GM12891 (cell line): Measurements from ENCODE around the gene UBP1.
"Not testable (repeated sequence)": the region's sequence is repeated elsewhere in the genome, so short reads cannot be mapped to it uniquely, and the experiment has no call there.

Experiments
- DNase-seq: peaks from one replicate; pipeline ENCODE4 v3.0.0; 2011; ENCODE audit warnings: low spot score; ENCODE audit not compliant: insufficient read length
- FAIRE-seq: peaks from 2 replicates; lab custom pipeline; 2011; peaks lifted over from hg19 to GRCh38; lab: Jason Lieb, UNC
- PAX5 ChIP-seq: IDR thresholded peaks from 2 replicates; pipeline ENCODE4 v1.6.1; 2011; ENCODE audit warnings: low read length, moderate library complexity, mild to moderate bottlenecking; ENCODE audit not compliant: insufficient read depth, severe bottlenecking
- POLR2A ChIP-seq: IDR thresholded peaks from 2 replicates; pipeline ENCODE4 v1.6.1; 2011; ENCODE audit warnings: low read depth, low read length, control low read depth
- POLR2AphosphoS5 ChIP-seq: IDR thresholded peaks from 2 replicates; pipeline ENCODE4 v1.6.1; 2011; ENCODE audit warnings: low read depth, low read length, control low read depth
- POU2F2 ChIP-seq: IDR thresholded peaks from 2 replicates; pipeline ENCODE4 v1.6.1; 2011; ENCODE audit warnings: low read depth, mild to moderate bottlenecking, control low read depth, low read length, moderate library complexity
- SPI1 ChIP-seq: IDR thresholded peaks from 2 replicates; pipeline ENCODE4 v1.6.1; 2011; ENCODE audit warnings: low read depth, low read length, control low read depth
- TAF1 ChIP-seq: IDR thresholded peaks from 2 replicates; pipeline ENCODE4 v1.6.1; 2011; ENCODE audit warnings: low read depth, low read length, control low read depth

The UBP1 gene

GRCh38 chr3:33417066-33417673 is 23.0 kb downstream of the UBP1 start:
- no peak for FAIRE-seq
- no peak for DNase-seq
- TF ChIP-seq POLR2A (no peak), POLR2AphosphoS5 (no peak), PAX5 (no peak), TAF1 (no peak), POU2F2 (no peak), SPI1 (no peak)

DNA sequence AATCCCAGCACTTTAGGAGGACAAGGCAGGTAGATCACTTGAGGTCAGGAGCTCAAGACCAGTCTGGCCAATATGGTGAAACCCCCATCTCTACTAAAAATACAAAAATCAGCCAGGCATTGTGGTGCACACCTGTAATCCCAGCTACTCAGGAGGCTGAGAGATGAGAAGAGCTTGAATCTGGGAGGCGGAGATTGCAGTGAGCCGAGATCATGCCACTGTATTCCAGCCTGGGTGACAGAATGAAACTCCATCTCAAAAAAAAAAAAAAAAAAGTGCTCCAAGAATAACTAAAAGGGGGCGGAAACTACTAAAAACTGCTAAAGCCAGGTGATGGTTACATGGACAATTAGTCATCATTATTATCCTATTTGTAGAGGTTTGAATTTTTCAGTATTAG is 29.4 kb downstream of the UBP1 start:
- FAIRE-seq, result not testable (repeated sequence)

GRCh38 chr3:33403756-33404155 is 36.4 kb downstream of the UBP1 start:
- TF ChIP-seq POU2F2 (no peak), PAX5 (no peak)
- DNase-seq, result no peak
- FAIRE-seq, result no peak

More for the DNA sequence above, 29.4 kb downstream of the UBP1 start:
- not testable (repeated sequence) for DNase-seq

DNA sequence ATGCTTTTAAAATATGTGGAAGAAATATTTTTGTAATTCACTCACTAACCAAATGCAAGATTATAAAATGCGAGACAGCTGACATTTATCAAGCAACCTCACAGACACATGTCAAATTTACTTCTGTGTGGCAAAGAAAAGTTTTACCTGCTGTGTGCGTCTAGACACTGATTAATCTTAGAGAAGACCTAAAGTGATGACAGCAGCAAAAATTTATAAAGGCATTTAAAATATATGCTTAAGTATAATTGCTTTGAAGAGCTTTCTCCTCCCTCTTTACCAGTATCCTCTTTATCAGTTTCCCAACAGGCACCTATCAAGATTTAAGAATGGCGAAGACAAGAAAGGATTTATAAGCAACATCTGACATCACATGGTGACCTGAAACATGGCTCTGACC is 37.3 kb downstream of the UBP1 start:
- FAIRE-seq, result no peak
- TF ChIP-seq POU2F2, result no peak
- TF ChIP-seq TAF1, result no peak
- no peak for TF ChIP-seq PAX5
- no peak for TF ChIP-seq SPI1
- no peak for TF ChIP-seq POLR2AphosphoS5
- no peak for TF ChIP-seq POLR2A
- DNase-seq, result no peak

DNA sequence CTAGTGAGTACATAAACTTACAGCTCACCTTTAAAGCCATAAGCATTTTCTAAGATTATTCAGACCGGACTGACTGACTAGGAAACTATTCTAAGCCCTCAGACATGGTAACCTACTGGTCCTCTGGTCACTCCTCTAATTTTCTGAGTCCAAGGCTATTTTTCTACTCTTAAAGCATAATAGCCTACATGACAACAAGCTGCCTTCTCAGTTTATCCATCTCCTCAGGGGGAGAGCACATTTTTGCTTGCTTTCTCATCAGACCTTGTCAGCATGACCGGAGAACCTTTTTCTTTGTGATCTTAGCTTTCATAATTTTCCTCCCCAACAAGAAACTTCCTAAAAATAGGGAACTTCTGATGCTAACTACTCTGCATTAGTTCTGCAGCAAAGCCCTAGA is 38.4 kb downstream of the UBP1 start:
- no peak for FAIRE-seq

DNA sequence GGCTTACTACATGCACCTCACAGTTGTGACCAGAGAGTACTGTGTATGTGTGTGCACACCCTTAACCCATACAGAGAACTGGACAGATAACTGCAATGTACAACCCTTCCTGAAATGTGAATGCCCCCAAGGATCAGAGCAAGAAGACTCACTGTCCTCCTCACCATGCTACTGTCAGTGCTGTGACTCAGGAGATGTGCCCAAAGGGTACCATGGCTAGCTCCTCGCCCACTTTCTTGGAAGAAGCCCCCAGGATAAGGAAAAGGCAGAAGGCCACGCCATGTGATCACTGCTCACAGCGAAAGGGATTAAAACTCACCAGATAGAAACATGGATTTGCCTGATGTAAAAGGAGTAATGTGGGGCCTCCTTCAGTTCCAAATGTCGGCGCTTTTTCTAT is 41.8 kb downstream of the UBP1 start:
- DNase-seq, result no peak
- no peak for FAIRE-seq
- no peak for TF ChIP-seq POLR2AphosphoS5
- TF ChIP-seq SPI1, result no peak
- TF ChIP-seq TAF1, result no peak
- no peak for TF ChIP-seq POU2F2
- TF ChIP-seq POLR2A, result no peak
- no peak for TF ChIP-seq PAX5

More for the DNA sequence above, 38.4 kb downstream of the UBP1 start:
- DNase-seq, result no peak
- TF ChIP-seq PAX5, result no peak
- no peak for TF ChIP-seq POLR2A
- TF ChIP-seq SPI1, result no peak
- TF ChIP-seq TAF1, result no peak
- TF ChIP-seq POU2F2, result no peak
- no peak for TF ChIP-seq POLR2AphosphoS5

- FAIRE-seq (no peak), DNase-seq (no peak)
- TF ChIP-seq POU2F2, result no peak
- TF ChIP-seq SPI1, result no peak
- no peak for TF ChIP-seq POLR2A
- no peak for TF ChIP-seq POLR2AphosphoS5
- no peak for TF ChIP-seq TAF1
- TF ChIP-seq PAX5, result no peak
Observed at GRCh38 chr3:33395900-33396299, 44.3 kb downstream of the UBP1 start.

- no peak for FAIRE-seq
- TF ChIP-seq SPI1, result no peak
- no peak for TF ChIP-seq POU2F2
- no peak for TF ChIP-seq PAX5
- no peak for TF ChIP-seq TAF1
- no peak for TF ChIP-seq POLR2A
- no peak for TF ChIP-seq POLR2AphosphoS5
- DNase-seq, result no peak
Observed at GRCh38 chr3:33394403-33395054, 45.7 kb downstream of the UBP1 start.

DNA sequence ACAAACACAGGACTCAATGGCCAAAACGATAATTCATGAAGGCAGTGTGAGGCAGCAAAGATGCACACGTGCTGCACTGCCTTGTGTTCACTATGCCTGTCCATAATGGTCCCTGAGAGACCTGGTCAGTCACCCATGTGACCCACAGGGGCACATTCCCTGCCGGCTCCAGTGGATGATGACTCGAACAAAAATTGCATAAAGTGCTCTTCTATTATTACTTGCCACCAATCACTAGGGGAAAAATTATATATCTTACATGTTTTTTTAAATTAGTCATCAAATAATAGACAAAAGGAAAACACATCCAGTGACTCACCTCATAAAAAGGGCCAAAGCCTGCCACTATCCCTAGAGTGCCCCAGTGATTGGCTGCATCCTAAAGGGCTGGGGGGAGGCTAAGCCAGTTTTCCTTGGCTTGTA is 47.5 kb downstream of the UBP1 start:
- DNase-seq, result no peak
- FAIRE-seq, result no peak
- no peak for TF ChIP-seq POU2F2
- TF ChIP-seq POLR2AphosphoS5, result no peak
- TF ChIP-seq TAF1, result no peak
- TF ChIP-seq SPI1, result no peak
- no peak for TF ChIP-seq PAX5
- TF ChIP-seq POLR2A, result no peak

DNA sequence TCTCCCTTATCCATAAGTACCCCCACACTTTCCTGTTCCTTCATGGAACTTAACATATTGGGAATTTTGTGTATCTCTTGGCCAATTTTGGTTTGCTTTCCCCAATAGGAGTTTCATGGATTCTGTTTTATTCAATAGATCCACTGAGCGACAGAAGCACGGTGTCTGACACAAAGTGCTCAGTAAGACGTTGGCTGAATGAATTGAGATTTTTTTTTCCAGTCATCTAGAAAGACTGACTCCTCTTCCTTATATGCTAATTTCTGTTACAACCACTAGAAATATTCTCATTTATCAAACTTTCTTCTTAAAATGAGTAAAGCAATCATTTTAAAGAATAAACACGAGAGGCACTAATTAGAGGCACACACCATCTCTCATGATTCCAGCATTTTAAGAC is 48.1 kb downstream of the UBP1 start:
- TF ChIP-seq TAF1, result no peak
- no peak for TF ChIP-seq POLR2A
- TF ChIP-seq SPI1, result no peak
- no peak for TF ChIP-seq POLR2AphosphoS5
- no peak for TF ChIP-seq PAX5
- TF ChIP-seq POU2F2, result no peak
- DNase-seq (no peak), FAIRE-seq (no peak)
